GM23338 (cell line): ENCODE measurements around the gene BDP1. TPM values are rescaled to one million over a fixed set of nuclear protein-coding genes. Genes with fewer than 3 reads are reported as not detected.
"Not testable (repeated sequence)": the region's sequence is repeated elsewhere in the genome, so short reads cannot be mapped to it uniquely, and the experiment has no call there.

Source experiments
- ATAC-seq: fragments of 200-7000 bp; cut with Tn5 transposase; 3 replicates; pipeline ENCODE4 v1.9.1; 2020
- DNase-seq: peaks from one replicate; pipeline ENCODE4 v3.0.0-alpha.2; 2015; ENCODE audit warnings: low spot score
- H2AFZ ChIP-seq: fragments of 200-600 bp; sonication (generic); 2 replicates; pipeline ENCODE4 v1.8.0; 2016; ENCODE audit warnings: antibody characterized with exemption, mild to moderate bottlenecking, moderate library complexity
- H3F3A ChIP-seq: fragments of 200-600 bp; sonication (generic); replicated peaks from 2 replicates; pipeline ENCODE4 v1.8.0; 2017; ENCODE audit warnings: antibody characterized with exemption, mixed run types, low read depth
- H3K27ac ChIP-seq: fragments of 200-600 bp; sonication (generic); 2 replicates; pipeline ENCODE4 v1.6.1; 2016; ENCODE audit warnings: low read depth
- H3K27me3 ChIP-seq: fragments of 200-600 bp; sonication (generic); 2 replicates; pipeline ENCODE4 v1.8.0; 2016; ENCODE audit warnings: mild to moderate bottlenecking, mixed run types, moderate library complexity; ENCODE audit not compliant: insufficient read depth
- H3K36me3 ChIP-seq: fragments of 200-600 bp; sonication (generic); 2 replicates; pipeline ENCODE4 v1.8.0; 2016; ENCODE audit warnings: mild to moderate bottlenecking; ENCODE audit not compliant: insufficient read depth
- H3K4me1 ChIP-seq: fragments of 200-600 bp; sonication (generic); 2 replicates; pipeline ENCODE4 v1.8.0; 2016; ENCODE audit warnings: mild to moderate bottlenecking, moderate library complexity; ENCODE audit not compliant: insufficient read depth
- H3K4me2 ChIP-seq: fragments of 200-600 bp; sonication (generic); 2 replicates; pipeline ENCODE4 v1.7.1; 2017; ENCODE audit warnings: mixed run types
- H3K4me3 ChIP-seq: fragments of 200-600 bp; sonication (generic); 2 replicates; pipeline ENCODE4 v1.6.1; 2016; ENCODE audit warnings: mixed run types
- H3K79me2 ChIP-seq: fragments of 200-600 bp; sonication (generic); replicated peaks from 2 replicates; pipeline ENCODE4 v1.8.0; 2017; ENCODE audit warnings: mild to moderate bottlenecking; ENCODE audit not compliant: insufficient read depth
- H3K9me2 ChIP-seq: fragments of 200-600 bp; sonication (generic); 2 replicates; pipeline ENCODE4 v1.8.0; 2017; ENCODE audit not compliant: insufficient read depth
- H4K20me1 ChIP-seq: fragments of 200-600 bp; sonication (generic); replicated peaks from 2 replicates; pipeline ENCODE4 v1.8.0; 2017; ENCODE audit warnings: mild to moderate bottlenecking; ENCODE audit not compliant: insufficient read depth
- H3K27ac Mint-ChIP-seq: 2 replicates; pipeline ENCODE4 v1.8.0; 2020; ENCODE audit warnings: inconsistent platforms, mild to moderate bottlenecking, moderate library complexity, mixed read lengths
- H3K27me3 Mint-ChIP-seq: 3 replicates; pipeline ENCODE4 v1.8.0; 2022; ENCODE audit warnings: low read depth, mild to moderate bottlenecking, moderate library complexity, mixed read lengths, inconsistent platforms; ENCODE audit not compliant: insufficient read depth, poor library complexity
- H3K36me3 Mint-ChIP-seq: 3 replicates; pipeline ENCODE4 v1.8.0; 2021; ENCODE audit warnings: low read depth, mild to moderate bottlenecking, inconsistent platforms, moderate library complexity, mixed read lengths
- H3K4me1 Mint-ChIP-seq: 3 replicates; pipeline ENCODE4 v1.8.0; 2020; ENCODE audit warnings: mild to moderate bottlenecking, inconsistent platforms, mixed read lengths
- H3K4me3 Mint-ChIP-seq: 3 replicates; pipeline ENCODE4 v1.8.0; 2021; ENCODE audit warnings: moderate library complexity, mild to moderate bottlenecking, inconsistent platforms, mixed read lengths
- H3K9me3 Mint-ChIP-seq: 3 replicates; pipeline ENCODE4 v1.8.0; 2020; ENCODE audit warnings: moderate library complexity, mild to moderate bottlenecking, inconsistent platforms, mixed read lengths
- CREB1 ChIP-seq: fragments of 250-450 bp; sonication (Bioruptor Pico); IDR thresholded peaks from 2 replicates; pipeline ENCODE4 v1.5.0; 2020; ENCODE audit warnings: low read depth, mild to moderate bottlenecking, moderate library complexity
- EZH2phosphoT487 ChIP-seq: fragments of 200-600 bp; sonication (generic); IDR thresholded peaks from one replicate; pipeline ENCODE4 v1.8.1; 2018; ENCODE audit warnings: antibody characterized with exemption; ENCODE audit not compliant: unreplicated experiment
- JUNB ChIP-seq: IDR thresholded peaks from one replicate; pipeline ENCODE4 v1.6.1; 2016; ENCODE audit warnings: antibody characterized with exemption; ENCODE audit not compliant: unreplicated experiment
- NANOG ChIP-seq: IDR thresholded peaks from 2 replicates; pipeline ENCODE4 v1.6.1; 2016; ENCODE audit warnings: antibody characterized with exemption, borderline replicate concordance
- ZNF462 ChIP-seq: fragments of 250-450 bp; sonication (Bioruptor Pico); IDR thresholded peaks from 2 replicates; pipeline ENCODE4 v1.5.0; 2020; ENCODE audit warnings: mild to moderate bottlenecking, moderate library complexity
- polyA plus RNA-seq: library from polyadenylated mRNA; unstranded; fragments of >200 nt; fragmentation: Nextera tagmentation; extraction: Ambion mirVana; gene quantifications from 2 replicates; pipeline ENCODE4 v1.2.1, GENCODE V29; 2016
- total RNA-seq: library from RNA; depleted of rRNA; stranded (reverse); fragments of >200 nt; shearing (Covaris generic); gene quantifications from 2 replicates; pipeline ENCODE4 v1.2.3, GENCODE V29; 2014

Gene BDP1
- total and polyA plus RNA-seq, 2 experiments from 2014 or later = 41.8 to 54.4 TPM

DNA sequence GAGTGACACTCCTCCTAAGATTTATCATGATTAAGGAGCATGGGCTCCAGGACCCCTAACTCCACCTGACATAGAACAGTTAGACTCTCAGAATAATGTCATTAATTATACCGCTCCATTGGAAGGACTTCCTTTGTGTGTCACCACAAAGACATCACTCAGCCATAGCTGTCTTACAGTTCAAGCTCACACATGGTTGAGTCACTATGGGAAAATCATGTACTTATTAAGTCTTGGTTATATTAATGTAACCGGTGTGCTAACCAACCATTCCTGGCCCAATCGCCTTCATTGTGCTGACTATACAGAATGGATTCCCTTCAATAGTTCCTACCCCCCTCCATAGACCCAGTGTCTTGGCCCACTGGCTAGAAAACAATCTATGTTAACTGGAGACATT is 120.8 kb downstream of the BDP1 start (continued):
- TF ChIP-seq ZNF462 (CRISPR knock-in tag) (no peak), CREB1 (no peak), NANOG (no peak), EZH2phosphoT487 (no peak), JUNB (no peak)

GRCh38 chr5:71577839-71578238 is 122.4 kb downstream of the BDP1 start:
- Mint-ChIP-seq H3K36me3 (peaks cover 16% of the 10 kb centered on the region; the same call in 2 of the 3 replicates), H3K4me1 (peaks cover 12% of the 10 kb centered on the region), H3K9me3 (peaks cover 10% of the 10 kb centered on the region; the same call in 2 of the 3 replicates)
- not testable (repeated sequence) for ATAC-seq, H3K9me2 ChIP-seq, H3K27ac Mint-ChIP-seq, H4K20me1 ChIP-seq, H3K4me3 ChIP-seq, H3K27me3 Mint-ChIP-seq, H3K4me1 ChIP-seq, H3F3A ChIP-seq, H3K4me2 ChIP-seq, H3K36me3 ChIP-seq, H3K4me3 Mint-ChIP-seq, H3K27me3 ChIP-seq, DNase-seq, H2AFZ ChIP-seq, H3K79me2 ChIP-seq, H3K27ac ChIP-seq
